Activated CD8-positive, alpha-beta memory T cell treated with anti-CD3 and anti-CD28 coated beads, Interleukin-2, amount 50 U/mL, for 4 hours (primary cell): ENCODE data around the gene ADM2.
A peak's percentile ranks its signal among the peaks of the same experiment; 100 is the strongest.

Experiments
- DNase-seq: peaks from one replicate; pipeline ENCODE4 v3.0.0-alpha.2; 2020

ADM2 gene

DNA sequence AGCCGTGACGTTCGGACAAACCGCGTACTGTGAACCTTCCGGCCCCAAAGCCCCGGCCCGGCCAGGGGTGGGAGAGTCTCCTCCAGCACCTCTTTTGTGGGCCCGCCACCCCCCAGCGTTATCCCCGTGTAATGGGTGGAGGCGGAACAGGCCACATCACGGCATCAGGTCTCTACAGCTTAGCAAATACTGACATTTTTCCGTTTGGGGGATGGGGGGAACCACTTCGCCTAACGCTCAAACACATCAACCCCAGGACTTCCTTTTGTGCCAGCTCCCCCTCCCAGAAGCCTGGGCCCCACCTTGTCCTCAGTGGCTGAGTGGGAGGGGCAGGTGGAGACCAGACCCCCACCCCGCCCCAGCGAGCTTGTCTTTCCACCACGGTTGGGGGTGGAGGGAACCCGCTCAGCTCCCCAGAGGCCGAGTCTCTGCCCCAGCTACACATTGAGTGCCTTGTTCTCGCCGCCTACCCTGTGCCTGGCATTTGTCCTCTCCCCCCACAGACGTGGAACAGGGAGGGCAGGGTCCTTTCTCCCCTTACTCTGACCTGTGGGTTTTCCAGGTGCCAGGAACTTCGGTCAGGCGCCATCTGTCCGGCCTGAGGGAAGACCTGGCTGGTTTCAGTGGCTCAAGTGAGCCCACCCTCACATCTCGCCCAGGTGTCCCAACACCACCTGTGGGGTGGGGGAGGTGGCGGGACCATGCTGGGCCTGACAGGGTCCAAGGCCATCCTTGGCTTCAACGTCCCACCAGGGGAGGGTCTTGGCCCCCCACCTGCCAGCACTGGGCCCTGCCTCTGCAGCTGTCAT, 36.1 kb upstream of the ADM2 start:
- peak; percentile 52 for DNase-seq

GRCh38 chr22:50445880-50446707, 35.2 kb upstream of the ADM2 start:
- no peak for DNase-seq

DNA sequence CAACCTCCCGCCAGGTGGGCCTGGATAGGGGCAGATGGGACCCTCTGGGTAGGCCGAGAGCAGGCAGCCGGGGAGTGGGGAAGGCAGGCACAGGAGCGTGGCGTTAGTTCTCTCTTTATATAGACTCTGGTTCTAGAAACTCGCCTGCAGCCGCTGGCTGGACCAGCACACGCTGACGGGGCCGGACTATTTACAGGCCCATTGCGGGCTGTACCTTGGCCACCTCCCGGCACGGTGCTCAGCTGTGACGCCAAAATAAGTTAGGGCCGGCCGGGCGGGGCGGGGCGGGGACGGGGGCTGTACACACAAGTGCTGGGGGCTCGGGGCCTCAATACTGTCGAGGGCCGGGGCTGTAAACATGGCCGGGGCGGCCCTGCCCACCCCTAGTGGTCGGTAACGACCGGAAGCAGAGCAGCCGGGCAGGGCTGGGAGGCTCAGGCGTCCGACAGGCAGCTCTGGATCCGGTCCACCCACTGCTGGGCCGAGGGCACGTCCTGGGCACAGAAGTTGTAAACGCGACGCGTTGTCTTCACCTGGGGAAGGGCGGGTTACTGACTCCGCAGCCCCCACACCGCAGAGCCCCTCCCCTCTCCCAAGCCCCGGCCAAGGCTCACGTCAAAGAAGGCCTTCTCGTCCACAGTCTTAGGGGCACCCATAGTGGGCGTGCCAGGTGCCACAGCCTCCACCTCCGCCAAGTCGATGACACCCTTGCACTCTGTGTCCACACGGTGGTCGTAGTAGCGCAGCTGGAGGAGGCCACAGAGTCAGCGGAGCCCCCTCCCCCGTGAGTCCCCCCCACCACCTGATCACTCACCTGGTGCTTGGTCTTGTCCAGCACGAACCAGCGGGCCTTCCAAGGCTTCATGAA, 34.4 kb upstream of the ADM2 start:
- DNase-seq = no peak

- no peak for DNase-seq
Measured at GRCh38 chr22:50447576-50448551, 33.5 kb upstream of the ADM2 start.

DNA sequence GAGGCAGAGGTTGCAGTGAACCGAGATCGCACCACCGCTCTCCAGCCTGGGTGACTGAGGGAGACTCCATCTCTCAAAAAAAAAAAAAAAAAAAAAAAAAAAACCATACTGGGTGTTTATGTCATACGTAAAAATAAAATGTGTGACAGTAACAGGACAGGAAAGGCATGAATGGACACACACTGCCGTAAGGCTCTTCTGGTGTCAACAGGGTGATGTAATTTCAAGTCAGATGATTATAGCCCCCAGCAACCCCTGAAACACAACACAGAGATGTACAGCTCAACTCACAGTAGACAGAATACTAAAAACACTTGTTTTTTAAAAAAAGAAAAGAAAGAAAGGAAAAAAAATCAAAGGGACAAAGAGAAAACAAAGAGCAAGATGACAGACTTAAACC, 28.7 kb upstream of the ADM2 start:
- DNase-seq = no peak

DNA sequence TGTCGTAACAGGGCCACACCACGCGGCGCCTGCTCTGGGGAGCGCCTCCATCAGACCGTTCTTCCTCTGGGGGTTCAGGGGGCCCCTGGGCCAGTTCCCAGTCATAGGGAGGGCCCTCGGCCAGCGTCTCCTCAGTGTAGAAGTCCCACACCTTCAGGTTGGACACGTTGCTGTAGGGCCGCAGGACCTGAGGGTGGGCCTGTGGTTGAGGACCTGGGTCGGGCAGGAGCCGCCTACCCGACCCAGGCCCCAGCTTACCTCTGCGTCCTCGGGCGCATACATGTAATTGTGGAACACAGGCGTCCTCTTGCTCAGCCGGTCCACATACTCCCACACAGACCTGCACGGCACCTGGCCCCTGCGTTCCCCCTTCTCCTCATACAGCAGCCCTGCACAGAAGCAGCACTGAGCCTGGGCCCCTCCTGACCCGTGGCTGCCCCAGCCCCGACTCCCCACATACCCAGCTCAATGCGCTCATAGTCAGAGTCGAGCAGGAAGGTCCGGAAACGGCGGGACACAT, 26.7 kb upstream of the ADM2 start:
- DNase-seq = no peak

- DNase-seq = no peak
Measured at GRCh38 chr22:50455201-50455600, 26.1 kb upstream of the ADM2 start.

- no peak for DNase-seq
Measured at GRCh38 chr22:50456026-50456425, 25.3 kb upstream of the ADM2 start.

GRCh38 chr22:50456466-50457234, 24.7 kb upstream of the ADM2 start:
- no peak for DNase-seq

- DNase-seq = no peak
Measured at GRCh38 chr22:50459016-50459415, 22.3 kb upstream of the ADM2 start.

GRCh38 chr22:50459496-50460140, 21.7 kb upstream of the ADM2 start:
- no peak for DNase-seq

DNA sequence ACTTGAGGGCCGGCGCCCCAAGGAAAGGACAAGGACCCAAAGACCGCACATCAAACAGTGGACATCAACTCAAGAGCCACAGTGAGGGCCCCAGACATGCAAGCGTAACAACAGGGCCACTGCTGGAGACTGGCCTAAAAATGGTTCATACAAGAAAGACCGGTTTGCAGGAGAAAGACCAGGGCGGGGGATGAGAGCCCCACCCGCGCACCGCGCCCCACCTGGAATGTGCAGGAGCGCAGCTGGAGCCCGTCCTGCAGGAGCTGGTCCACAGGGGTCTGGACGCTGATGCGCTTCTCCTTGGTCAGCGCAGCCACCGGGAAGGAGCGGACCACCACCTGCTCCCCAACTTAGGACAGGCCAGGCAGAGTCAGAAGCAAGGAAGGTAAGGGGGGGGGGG, 20.4 kb upstream of the ADM2 start:
- no peak for DNase-seq

GRCh38 chr22:50461536-50461935, 19.8 kb upstream of the ADM2 start:
- no peak for DNase-seq

GRCh38 chr22:50461979-50462540, 19.3 kb upstream of the ADM2 start:
- DNase-seq = no peak

DNA sequence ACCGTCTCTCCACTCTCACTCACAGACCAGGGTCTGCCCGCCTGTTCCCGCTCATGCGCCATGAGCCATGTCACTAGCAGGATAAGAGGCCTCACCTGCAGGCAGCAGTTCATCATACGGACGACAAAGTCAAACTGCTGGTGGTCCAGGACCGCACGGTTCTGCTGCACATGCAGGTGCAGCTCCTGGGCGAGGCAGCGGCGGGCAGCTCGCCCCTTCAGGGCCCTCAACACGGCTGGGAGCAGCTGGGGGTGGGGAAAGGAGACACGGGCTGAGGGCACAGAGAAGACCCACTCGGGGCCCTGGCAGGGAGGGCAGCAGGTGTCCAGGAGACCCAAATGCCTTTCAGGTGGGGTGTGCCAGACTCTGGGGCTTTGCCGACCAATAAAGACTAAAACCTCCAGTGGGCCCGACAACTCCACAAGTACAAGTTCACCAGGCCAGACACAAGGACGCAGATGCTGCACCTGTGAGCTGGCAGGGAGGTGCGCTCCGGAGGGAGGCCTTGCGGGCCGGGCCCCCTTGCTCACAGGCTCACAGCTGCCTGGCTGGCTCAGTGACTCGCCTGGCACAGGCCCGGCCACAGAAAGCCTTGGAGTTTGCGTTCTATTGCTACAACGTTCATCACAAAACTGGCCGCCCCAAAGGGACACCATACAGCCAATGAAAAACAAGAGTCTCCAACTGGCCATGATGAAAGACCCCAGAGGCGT, 18.0 kb upstream of the ADM2 start:
- DNase-seq = no peak

DNA sequence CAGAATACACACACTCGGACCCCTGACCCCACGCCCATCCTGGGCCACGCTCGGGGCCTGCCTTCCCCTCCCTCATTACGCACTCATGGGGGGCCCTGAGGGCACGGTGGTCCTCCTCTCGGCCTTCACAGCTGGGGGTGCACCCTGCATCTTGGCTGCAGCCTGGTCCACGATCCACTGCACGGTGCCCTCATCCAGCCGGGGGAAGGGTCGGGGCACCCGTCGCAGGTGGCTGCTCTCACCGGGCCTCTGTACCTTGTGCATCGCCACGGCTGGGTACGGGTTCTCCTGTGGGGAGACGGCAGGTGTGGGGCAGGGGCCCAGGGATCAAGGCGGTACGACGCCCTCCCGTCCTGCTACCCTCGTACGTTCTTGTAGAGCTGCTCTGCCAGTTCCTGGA, 16.9 kb upstream of the ADM2 start:
- no peak for DNase-seq

GRCh38 chr22:50465066-50465930, 16.0 kb upstream of the ADM2 start:
- no peak for DNase-seq

GRCh38 chr22:50467341-50467740, 14.0 kb upstream of the ADM2 start:
- DNase-seq = no peak
